SHP77 treated with DMSO at 0.1 percent for 48 hours (cell line): ENCODE results near the gene UNK.
A peak's percentile ranks its signal among the peaks of the same experiment; 100 is the strongest.

Experiments used
- DNase-seq: peaks from one replicate; lab custom pipeline; 2025; lab: John Stamatoyannopoulos, UW

UNK gene

DNA sequence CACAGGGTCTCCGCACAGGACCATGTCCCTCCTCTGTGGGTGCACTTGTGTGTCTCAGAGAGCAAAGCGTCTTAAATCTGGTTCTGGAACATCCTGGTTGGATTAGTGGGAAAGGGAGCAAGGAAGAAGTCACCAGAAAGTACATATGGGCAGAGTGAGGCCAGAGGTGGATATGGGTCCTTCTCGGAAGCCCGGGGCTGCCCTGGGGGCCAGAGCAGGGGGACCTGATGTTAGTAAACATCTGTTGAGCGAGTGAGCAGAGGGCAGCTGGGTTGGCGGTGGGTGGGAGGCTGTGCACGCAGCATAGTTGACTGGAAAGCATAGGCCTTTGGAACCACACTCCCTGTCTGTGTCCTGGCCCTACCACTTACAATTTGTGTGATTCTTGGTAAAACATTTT lies 36.9 kb downstream of the UNK start:
- DNase-seq = no peak

DNA sequence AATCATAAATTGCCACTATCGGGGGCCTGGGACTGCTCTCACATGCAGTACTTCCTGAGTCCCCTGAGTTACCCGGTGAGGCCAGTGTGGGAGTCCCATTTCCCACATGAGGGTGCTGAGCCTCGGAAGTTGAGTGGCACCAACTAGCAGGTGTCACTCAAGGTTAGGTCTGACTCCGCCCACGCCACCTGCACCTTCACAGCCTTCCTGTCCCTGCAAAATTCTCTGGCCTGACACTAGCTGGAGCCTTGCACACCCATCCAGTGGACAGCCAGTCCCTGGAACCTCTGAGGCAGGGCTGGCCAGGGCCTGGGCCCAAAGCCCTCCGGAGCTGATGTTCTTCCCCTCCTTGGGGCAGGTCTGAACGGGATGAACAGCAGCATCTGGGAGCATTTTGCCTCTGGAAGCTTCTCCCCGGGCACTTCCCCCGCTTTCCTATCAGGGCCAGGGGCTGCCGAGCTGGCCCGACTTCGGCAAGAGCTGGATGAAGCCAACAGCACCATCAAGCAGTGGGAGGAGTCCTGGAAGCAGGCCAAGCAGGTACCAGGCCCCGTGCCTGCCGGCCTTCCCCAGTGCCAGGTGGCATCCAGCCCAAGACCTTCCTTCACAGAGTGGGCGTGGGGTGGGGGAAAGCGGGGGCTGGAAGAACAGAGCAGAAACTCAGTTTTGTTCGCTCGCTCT lies 37.7 kb downstream of the UNK start:
- no peak for DNase-seq

DNA sequence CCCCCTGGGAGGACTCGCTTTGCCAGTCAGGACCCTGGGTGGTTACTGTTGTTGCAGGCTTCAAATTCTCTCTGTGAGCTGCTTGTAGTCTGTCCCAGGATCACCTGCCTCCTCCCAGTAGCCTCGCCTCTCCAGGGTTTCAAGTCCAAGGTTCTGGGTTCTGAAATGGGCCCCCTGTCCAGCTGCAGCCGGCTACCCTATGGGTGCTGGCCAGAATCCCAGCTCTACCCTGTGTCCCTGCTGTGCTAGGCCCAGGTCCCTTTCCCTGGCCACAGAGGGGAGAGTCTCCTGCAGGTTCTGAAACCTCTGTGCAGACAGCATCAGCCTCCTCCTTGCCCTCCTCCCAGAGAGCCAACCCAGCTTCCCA lies 38.2 kb downstream of the UNK start:
- no peak for DNase-seq

DNA sequence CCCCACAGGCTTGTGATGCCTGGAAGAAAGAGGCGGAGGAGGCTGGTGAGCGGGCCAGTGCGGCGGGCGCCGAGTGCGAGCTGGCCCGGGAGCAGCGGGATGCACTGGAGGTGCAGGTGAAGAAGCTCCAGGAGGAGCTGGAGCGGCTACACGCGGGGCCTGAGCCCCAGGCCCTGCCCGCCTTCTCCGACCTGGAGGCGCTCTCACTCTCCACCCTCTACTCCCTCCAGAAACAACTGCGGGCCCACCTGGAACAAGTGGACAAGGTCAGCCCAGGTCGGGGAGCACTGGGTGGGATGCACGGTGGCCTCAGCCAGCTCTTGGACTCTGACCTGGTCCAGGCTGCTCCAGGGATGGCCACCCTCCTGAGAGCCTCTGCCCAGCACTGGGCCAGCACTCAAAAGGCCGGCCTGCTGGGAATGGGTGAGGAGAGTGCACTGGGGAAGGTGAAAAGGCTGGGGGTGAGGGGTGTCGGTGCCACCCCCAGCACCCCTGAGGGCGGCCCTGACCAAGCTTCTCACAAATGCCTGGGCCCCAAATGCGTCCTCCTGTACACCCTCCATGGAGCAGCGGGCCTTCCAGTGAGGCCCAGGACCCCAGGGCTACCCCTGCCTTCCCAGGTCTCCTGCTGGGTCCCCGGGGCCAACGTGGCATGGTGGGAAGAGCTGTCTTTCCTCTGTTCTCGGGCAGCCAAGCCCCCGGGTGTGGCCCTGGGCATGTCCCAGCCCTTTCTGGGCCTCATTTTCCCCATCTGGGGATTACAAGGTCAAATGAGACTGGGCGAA lies 38.8 kb downstream of the UNK start:
- no peak for DNase-seq

DNA sequence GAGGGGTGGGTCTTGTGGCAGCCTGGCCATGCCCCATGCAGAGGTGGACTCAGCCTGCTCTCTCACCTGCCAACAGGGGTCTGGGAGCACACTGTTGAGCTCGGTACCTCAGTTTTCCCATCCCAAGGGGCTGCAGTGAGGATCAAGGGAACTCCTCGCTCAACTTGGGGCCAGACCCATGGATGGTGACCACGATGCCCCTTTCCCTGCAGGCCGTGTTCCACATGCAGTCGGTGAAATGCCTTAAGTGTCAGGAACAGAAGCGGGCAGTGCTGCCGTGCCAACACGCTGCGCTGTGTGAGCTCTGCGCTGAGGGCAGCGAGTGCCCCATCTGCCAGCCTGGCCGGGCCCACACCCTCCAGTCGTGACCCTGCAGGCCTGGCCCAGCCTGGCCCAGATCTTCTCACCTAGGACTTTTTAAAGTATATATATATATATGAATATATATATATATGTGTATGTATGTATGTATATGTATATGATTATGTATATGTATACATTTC lies 39.5 kb downstream of the UNK start:
- DNase-seq = no peak

DNA sequence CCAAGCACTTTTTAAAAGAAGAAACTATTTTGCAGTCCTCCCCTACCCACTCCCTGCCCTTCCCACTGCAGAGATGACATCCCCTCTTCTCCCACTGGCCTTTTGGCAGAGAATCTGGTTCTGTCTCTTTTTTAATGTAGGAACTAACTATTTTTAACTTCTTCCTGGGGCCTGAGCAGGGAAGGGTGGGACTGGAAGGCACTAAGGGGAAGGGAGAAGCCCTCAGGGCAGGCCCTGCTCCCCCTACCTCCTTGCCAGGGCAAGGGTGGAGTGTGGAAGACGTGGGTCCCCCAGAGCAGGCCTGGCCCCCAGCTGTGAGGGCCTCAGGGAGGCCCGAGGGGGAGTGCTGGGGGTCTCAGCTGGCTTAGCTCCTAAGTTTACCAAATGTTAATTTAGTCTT lies 40.1 kb downstream of the UNK start:
- DNase-seq = no peak

DNA sequence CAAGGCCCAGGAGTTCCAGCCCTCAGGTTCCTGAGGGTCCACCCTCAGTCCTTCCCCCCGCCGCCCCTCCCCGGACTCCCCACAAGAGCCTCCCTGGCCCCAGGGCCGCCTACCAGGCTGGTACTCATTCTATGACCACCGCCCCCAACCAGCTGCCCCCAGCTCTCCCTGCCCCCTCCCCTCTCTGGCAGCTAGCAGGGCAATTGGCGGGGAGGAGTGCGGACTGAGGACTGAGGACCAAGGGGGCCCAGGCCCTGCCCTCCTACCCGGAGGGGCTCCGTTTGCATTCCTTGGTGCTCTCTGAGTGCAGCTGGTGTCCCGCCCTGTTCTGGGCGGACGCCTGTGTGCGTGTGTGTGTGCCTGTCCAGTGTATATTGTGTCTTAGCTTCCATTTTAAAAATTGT lies 40.5 kb downstream of the UNK start:
- no peak for DNase-seq

DNA sequence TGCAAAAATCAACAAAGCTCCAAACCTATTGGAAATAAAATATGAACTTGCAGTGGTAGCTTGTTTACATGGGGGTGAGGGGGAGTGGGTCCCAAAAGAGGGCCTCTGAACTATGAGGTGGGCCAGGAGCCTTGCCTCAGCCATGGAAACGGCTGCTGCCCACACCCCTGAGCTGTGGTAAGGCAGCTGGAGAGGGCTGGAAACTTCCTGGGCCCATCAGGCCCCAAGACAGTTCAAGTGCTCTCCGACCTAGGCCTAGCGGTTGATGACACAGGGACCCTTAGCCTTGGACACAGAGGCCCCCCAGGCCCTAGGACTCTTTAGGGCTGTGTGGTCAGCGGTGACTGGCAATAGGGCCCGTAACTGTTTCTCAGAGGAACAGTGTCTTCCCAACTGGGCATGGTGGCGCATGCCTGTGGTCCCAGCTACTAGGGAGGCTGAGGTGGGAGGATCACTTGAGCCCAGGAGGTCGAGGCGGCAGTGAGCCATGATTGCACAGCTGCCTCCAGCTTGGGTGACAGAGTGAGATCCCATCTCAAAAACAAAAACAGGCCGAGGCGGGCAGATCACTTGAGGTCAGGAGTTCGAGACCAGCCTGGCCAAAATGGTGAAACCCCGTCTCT lies 41.3 kb downstream of the UNK start:
- no peak for DNase-seq

DNA sequence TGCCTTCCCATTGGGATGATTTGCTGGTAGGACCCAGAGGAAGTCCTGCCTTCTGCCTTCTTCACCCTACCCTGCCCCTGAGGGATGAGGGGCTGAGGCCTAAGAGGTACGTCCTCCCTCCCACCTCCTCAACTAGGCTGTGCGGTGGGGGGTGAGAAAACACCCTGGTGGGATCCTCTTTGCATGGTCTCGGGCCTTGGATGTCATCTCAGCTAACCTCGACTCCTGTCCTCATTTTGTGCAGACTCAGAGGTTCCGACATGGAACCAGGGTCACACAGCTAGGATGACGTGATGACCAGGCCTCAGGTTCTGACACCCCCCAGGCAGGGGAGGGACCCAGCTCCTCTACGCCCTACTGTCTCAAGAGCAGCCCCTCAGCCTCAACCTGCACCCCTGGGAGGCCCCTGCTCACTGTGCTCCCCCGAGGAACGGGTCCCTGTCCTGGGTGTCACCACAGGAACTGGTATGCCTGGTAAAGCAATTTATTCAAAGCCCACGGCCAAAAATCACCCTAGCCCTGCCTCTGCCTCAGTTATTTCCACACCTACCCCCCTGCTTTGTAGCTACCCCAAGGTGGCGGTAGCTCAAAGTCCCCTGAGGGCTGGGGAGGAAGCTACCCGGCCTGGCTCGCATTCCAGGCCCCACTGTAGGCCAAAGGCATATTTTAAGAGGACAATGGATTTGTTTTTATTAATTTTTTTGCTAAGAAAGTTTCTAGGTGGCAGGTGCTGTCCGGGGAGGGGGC lies 42.1 kb downstream of the UNK start:
- DNase-seq = no peak

DNA sequence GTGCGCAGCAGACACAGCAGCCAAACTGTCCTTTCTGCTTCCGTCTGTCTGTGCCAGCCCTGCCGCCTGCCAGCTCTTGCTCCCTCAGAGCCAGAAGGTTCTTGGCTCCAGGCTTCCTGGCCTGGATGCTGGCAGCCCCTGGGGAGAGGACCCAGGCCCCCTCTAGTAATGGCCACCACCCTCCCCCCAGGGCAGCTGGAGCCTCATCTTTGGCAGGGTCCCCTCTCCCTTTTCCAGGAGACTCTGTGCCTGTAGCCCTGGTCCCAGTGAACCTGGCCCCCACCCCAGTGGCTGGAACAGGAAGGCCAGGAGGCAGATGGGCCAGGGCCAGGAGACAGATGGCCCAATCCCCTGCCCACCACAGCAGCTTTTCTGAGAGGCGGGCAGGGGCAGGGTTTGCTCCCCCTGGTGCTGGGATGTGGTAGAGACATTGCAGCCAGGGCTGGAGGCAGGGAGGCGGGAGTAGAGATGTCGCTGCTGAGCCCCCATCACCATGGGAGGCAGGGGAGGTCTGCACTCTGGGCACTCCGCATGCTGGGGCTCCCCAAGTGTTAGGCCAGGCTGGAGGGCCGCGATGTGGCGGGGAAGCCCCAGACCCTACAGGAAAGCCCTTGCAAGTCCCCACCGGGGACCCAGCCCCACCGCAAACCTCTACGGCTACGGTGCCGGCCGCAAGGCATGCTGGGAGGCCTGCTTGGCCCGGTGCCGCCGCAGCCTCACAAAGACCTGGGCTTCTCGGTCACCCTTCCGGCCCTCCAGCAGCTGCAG lies 42.9 kb downstream of the UNK start:
- peak; percentile 93 for DNase-seq

DNA sequence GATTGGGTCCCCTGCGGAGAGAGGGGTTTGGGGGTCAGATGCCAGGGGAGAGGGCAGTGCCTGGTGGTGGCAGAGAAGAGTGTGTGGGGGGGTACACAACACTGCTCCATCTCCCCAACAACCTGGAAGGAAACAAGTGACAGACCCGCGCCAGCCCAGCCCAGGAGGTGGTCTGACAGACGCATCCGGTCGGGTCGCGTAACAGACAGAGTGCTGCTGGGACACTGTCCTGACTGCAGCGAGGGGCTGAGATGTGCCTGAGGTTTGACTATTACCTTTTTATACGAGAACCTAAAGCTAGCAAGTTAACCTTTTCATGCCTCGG lies 43.4 kb downstream of the UNK start:
- DNase-seq = no peak

DNA sequence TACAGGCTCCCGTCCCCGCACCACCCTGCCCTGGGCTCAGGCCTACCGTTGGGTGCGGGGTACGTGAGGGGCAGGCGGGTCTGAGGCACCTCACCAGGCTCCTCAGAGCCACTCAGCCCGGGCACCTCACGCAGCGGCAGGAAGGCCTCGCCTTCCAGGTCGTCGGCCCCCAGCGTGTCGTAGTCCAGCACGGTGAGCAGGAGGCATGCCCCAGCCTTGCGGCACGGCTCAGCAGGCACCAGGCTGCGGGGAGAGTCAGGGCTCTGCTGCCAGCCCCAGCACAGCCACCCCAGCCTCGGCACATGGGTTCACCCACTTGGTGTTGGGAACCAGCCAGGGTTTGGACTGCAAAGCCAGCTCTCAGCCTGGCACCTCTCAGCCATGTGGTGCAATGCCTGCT lies 44.1 kb downstream of the UNK start:
- DNase-seq = no peak

DNA sequence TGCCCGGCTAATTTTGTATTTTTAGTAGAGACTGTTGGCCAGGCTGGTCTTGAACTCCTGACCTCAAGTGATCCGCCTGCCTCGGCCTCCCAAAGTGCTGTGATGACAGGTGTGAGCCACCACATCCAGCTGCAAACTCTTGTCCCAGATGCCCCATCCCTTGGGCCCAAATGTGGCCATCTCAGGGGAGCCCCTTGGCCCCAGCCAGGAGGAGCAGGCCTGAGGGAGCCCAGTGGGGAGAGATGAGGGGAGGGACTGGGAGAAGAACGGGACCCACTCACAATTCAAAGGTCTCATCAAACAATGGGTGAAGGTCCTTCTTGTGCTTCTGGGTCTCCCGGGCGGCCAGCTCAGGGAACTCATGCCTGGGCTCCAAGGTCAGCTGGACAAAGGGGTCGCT lies 45.1 kb downstream of the UNK start:
- no peak for DNase-seq

DNA sequence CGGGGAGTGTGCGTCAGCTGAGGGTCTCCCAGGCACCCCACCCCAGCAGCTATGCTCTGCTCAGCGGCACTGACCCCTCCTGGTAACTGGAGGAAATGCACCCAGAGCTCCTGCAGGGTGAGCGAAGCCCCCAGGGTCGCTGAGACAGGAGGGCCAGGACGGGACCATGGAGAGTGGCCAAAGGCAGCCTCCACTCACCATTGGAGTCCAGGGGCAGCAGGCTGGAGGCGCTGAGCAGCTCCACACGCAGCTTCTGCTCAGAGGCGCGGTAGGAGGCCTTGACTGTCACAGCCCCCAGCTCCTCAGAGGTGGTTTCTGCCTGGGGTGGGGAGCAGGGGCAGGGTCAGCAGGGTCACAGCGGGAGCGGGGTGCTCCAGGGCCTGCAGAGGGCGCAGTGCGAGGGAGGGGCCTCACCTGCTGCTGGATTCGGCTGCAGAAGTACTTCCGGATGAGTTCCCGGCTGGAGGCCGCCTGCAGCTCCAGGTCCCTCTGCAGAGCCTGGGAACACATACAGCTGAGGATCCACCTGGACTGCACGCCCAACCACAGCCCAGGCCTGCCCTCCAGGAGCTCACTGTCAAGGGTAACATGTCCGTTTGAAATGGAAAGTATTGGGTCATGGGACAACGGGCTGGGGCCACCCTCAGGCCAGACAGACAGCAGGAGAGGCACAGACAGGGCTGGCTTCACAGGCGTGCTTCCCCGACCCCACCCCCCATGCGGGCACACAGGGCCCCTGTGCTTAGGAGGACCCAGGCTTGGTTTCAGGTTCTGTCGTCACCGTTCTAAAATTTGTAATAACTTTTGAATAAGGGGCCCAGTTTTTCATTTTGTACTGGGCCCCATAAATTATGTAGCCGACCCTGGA lies 45.8 kb downstream of the UNK start:
- no peak for DNase-seq

DNA sequence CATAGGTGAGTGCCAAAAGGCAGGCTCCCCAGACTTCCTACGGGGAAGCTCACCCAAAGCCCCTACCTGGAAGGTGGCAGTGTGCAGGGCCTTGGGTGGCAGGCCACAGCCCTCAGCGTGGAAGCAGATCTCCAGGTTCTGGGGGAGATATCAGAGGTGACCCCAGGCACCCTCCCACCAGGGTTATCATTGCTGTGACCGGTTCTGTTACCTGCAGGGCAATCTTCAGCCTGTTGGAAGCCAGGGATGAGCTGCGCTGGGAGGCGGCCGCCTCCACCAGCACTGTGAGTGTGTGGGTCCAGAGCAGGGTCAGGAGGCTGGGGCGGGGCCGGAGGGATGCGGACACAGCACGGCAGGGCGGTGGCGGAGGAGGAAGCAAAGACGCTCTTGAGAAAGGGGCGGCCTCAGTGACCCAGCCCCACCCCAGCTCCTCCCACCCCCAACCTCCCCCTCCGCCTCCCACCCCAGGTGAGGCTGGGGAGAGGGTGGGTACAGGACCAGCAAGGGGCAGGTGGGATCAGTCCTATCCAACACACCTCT lies 46.5 kb downstream of the UNK start:
- no peak for DNase-seq

DNA sequence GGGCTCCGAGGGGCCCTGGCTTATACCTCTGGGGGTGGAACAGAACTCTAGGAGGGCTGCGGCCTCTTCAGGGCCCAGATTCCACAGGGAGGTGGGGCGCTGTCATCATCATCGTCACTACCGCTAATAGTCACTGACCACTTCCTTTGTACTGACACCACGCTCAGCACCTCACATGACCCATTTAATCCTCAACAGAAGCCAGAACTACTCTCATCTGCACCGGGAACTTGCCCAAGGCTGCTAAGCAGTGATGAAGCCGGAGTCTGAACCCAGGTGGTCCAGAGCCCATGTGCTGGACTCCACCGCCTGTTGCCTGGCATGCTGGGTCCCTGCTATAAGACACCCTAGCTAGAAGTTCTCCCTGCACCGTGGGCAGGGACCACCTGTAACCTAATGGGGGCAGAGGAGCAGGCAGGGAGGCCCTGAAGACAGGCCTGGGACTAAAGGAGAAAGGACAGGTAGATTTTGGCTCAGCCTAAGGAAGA lies 47.6 kb downstream of the UNK start:
- no peak for DNase-seq

DNA sequence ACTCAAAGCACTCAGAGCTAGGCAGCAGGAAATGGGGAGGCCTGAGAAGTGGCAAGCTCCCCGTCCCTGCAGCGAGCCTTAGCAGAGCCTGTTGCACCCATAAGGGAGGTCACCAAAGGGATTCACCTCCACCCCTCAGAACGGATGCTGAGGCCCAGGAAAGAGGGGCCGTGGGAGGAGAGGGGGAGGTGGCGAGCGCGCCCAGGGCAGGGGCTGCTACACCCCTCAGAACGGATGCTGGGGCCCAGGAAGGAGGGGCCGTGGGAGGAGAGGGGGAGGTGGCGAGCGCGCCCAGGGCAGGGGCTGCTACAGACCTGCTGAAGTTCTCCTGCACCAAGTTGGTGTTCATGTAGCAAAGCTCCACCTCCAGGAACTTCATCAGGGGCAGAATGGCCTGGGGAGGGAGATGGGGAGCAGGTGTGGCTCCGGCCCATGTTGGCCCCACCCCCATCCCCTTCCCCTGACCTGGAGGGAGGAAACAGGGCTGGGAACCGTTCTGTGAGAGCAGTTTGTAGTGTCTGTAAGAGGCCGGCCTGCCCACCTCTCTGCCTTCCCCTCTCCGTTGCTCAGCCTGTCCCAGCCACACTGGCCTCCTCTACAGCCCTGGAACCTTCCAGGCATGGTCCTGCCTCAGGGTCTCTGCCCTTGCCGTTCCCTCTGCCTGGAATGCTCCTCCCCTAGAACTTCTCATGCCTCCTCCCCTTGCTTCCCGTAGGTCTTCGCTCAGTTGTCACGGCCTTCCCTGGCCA lies 48.2 kb downstream of the UNK start:
- DNase-seq = no peak

DNA sequence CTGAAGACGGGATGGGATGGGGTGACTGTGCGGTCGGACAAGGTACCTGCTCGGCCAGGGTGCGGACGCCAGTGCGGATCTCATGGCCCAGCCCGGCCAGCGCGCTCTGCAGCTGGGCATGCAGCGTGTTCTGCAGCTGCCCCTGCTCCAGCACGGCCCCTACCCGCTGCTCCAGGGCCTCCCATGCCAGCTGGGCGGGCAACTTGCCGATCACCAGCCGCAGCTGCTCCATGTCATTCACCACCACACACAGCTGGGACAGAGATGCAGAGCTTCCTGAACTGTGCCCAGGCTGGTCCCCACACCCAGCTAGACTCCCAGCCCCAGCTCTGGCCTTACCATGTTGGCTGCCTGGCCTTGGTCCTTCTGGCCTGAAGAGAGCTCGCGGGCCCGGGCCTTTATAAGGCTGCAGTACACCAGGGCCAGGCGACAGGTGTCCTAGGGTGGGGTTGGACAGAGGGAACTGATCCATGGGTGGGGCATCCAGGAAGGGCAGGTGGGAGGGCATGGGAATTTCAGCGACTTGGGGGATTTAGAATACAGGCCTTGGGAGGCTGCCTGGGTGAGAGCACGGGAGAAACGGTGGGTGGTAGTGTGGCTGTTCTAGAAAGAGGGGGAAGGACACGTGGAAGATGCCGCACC lies 49.8 kb downstream of the UNK start:
- no peak for DNase-seq

DNA sequence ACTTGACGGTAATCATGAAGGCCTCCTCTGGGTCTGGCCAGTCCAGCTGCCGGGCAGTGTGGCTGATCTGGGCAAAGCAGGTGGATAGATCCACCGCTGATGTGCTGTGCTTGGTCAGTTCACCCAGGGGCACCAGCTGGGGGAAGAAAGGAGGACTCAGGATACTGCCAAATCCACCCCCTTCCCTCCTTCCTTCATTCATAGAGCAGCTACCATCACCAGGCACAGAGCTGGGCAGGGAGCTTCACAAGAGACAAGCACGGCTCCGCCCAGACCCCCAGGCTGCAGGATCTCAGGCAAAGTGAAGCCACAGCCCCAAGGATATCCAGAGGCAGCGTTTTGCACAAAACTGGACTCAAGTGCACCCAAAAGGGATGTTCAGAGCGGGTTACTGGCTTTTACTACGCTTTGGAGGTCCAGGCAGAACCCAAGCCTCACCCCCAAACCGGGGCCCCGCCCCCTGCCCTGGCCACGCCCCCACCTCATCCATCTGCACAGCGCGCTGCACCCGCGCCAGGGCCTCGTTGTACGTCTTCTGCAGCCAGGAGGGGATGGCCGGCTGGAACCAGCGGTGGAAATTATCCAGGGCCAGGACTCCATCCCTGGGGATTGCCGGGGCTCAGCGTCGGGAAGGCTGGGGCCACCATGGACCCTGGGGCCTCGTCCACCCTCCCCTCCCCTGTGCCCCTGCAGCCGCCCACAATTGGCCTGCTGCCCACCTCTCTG lies 50.5 kb downstream of the UNK start:
- no peak for DNase-seq
